Epithelial cell of esophagus (primary cell): Measurements from ENCODE around the gene LCE1F.
A peak's percentile ranks its signal among the peaks of the same experiment; 100 is the strongest.

Experiments
- DNase-seq: peaks from one replicate; pipeline ENCODE4 v3.0.0; 2010; ENCODE audit warnings: low read depth
- H3K4me3 ChIP-seq: 2 replicates; pipeline ENCODE4 v1.5.1; 2011; ENCODE audit warnings: mild to moderate bottlenecking, low read length, control low read depth
- CTCF ChIP-seq: IDR thresholded peaks from 2 replicates; pipeline ENCODE4 v1.5.1; 2011; ENCODE audit warnings: low read depth, mild to moderate bottlenecking, low read length, control low read depth, inconsistent platforms; ENCODE audit not compliant: insufficient read depth; ENCODE audit errors: missing control alignments

LCE1F gene

GRCh38 chr1:152786077-152786476, 11.1 kb downstream of the LCE1F start, which contains the start of gene LCE1E:
Gene LCE1E (plus strand): TSS chr1:152786257. CDS start chr1:152787300, 1,043 bp downstream.
- peak; percentile 30 for TF ChIP-seq CTCF
- peak; percentile 91 for DNase-seq
- H3K4me3 ChIP-seq: no peak within 1 kb of the TSS

DNA sequence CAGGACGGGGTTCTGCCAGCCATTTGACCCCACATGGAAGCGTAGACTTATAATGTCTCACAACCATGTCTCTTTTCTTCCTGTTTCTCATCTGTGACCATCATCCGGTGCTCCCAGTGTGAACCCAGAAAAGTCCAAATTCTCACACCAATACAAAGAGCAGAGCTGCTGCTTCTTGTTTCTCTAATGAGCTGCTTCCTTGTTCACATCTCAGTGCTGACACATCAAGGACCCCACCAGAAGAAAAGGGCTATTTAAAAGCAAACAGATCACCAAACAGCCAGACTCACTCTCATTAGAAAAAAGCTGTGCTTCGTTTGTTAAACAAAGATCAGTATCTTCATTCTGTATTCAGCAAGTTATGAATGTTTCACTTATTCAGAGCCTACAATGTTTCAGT, 20.7 kb downstream of the LCE1F start:
- no peak for DNase-seq
- no peak for TF ChIP-seq CTCF
- no peak overlapping the region for H3K4me3 ChIP-seq

DNA sequence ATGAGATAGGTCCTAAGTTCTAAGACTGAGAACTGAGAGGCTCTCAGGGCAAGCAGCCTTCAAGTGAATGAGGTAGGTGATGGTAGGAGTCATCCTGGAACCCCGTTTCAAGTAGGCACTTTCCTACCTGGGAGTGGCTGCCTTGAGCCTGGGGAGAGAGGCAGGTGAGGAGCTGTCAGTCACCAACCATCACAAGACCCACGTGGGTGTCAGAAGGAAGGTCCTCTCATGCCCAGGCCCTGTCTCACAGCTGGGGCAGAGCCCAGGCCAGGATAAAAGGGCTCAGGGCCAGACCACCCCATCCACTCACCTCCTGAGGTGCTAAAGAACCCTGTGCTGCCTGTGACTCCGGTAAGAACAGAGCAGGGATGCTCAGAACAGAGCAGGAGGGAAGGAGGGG, 21.5 kb downstream of the LCE1F start, which contains the start of gene LCE1D:
TSS of gene LCE1D (plus strand) at position 301 of the 400 bp plus-strand sequence. CDS start 1,074 bp downstream, outside the sequence.
- TF ChIP-seq CTCF: no peak
- H3K4me3 ChIP-seq: no peak within 1 kb of the TSS
- DNase-seq: no peak

GRCh38 chr1:152801333-152801732, 26.4 kb downstream of the LCE1F start:
- DNase-seq: peak; percentile 28
- H3K4me3 ChIP-seq: no peak overlapping the region
- no peak for TF ChIP-seq CTCF

DNA sequence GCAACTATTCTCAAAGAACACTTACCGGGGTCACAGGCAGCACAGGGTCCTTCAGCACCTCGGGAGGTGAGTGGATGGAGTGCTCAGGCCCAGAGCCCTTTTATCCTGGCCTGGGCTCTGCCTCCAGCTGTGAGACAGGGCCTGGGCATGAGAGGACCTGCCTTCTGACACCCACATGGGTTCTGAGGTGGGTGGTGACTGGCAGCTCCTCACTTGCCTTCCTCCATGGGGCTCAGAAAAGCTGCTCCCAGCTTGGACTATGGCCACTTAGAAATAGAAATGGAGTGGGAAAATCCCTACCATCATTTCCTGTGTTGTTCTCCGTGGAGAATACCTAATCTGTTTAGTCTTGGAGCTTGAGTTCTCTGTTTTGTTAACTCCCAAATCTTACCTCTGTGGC, 31.6 kb downstream of the LCE1F start, which contains the start of gene LCE1C:
TSS of gene LCE1C (minus strand) at position 76 of the 400 bp plus-strand sequence. CDS start 1,173 bp downstream, outside the sequence.
- TF ChIP-seq CTCF: no peak
- no peak within 1 kb of the TSS for H3K4me3 ChIP-seq
- DNase-seq: peak; percentile 81

DNA sequence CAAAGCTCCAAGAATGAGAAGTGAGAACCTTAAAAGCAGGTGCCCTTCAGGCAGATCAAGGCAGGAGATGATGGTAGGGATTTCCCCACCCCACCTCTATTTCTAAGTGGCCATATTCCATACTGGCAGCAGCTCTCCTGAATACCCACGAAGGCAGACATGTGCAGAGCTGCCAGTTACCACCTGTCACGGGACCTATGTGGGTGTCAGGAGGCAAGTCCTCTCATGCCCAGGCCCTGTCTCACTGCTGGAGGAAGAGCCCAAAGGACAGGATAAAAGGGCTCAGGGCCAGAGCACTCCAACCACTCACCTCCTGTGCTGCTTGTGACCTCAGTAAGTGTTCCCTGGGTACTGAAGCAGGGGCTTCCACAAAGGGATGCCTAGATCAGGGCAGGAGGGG, 36.1 kb downstream of the LCE1F start:
- no peak overlapping the region for H3K4me3 ChIP-seq
- DNase-seq: peak; percentile 87
- no peak for TF ChIP-seq CTCF

GRCh38 chr1:152811671-152812070, 36.7 kb downstream of the LCE1F start, which contains the start of gene LCE1B:
Gene LCE1B (plus strand): TSS chr1:152811971. CDS start chr1:152812447, 476 bp downstream.
- DNase-seq: no peak
- TF ChIP-seq CTCF: no peak
- H3K4me3 ChIP-seq: no peak within 1 kb of the TSS
